Esophagus muscularis mucosa (tissue), 4 donors: ENCODE results near the gene TTC33. TPM values are rescaled to one million over a fixed set of nuclear protein-coding genes. Genes with fewer than 3 reads are reported as not detected.
A peak's percentile ranks its signal among the peaks of the same experiment; 100 is the strongest.

Source experiments
- DNase-seq: peaks from one replicate; pipeline ENCODE4 v3.0.0-alpha.2; 2017; ENCODE audit errors: extremely low spot score
- H3K27ac ChIP-seq, 4 donors: fragments of 200-600 bp; sonication (generic); replicated peaks in 1 of 4; 1 replicate in 3 of 4; 2 replicates in 1 of 4; pipeline ENCODE4 v1.5.1; 2016 to 2019; ENCODE audit warnings: mild to moderate bottlenecking in 1 of 4
- H3K27me3 ChIP-seq, 4 donors: fragments of 200-600 bp; sonication (generic); one replicate each; pipeline versions ENCODE4 v1.5.1 to v1.6.0; 2016 to 2019
- H3K36me3 ChIP-seq, 4 donors: fragments of 200-600 bp; sonication (generic); one replicate each; pipeline ENCODE4 v1.5.1; 2016 to 2019
- H3K4me1 ChIP-seq, 4 donors: fragments of 200-600 bp; sonication (generic); one replicate each; pipeline ENCODE4 v1.5.1; 2016 to 2019
- H3K4me3 ChIP-seq, 4 donors: fragments of 200-600 bp; sonication (generic); 1 replicate in 2 of 4; 2 replicates in 2 of 4; pipeline ENCODE4 v1.5.1; 2016 to 2019; ENCODE audit warnings: mild to moderate bottlenecking in 4 of 4, moderate library complexity in 1 of 4
- H3K9me3 ChIP-seq, 4 donors: fragments of 200-600 bp; sonication (generic); 1 replicate in 3 of 4; 2 replicates in 1 of 4; pipeline ENCODE4 v1.5.1; 2016 to 2019
- EP300 ChIP-seq: sonication (generic); formaldehyde crosslinking; IDR thresholded peaks from one replicate; pipeline ENCODE4 v1.6.1; 2017; ENCODE audit warnings: antibody characterized with exemption
- POLR2A ChIP-seq: fragments of 450-650 bp; IDR thresholded peaks from one replicate; pipeline ENCODE4 v1.6.1; 2017; ENCODE audit warnings: antibody characterized with exemption, moderate library complexity, mild to moderate bottlenecking, low read depth
- POLR2AphosphoS5 ChIP-seq, 2 donors: sonication (generic); formaldehyde crosslinking; IDR thresholded peaks; one replicate each; pipeline ENCODE4 v1.6.1; 2017; ENCODE audit warnings: antibody characterized with exemption in 2 of 2
- WGBS: methylation state at CpG from one replicate; pipeline ENCODE4 v1.1.5; 2018; 5-methylcytosine and 5-hydroxymethylcytosine counted together
- intact Hi-C: fragments of 100-400 bp; cut with DNase I; formaldehyde crosslinking; loops from one replicate; pipeline ENCODE4 v1.15.1; 2023
- small RNA-seq, 3 donors: library from RNA; depleted of rRNA; stranded (forward); fragments of <200 nt; gene quantifications; one replicate each; pipeline ENCODE3, GENCODE V24; 2016
- total RNA-seq, 4 donors: library from RNA; depleted of rRNA; stranded (reverse); fragments of >200 nt; gene quantifications; one replicate each; pipeline versions ENCODE4 v1.1.0 to v1.2.1, GENCODE V29; 2016
- TF ChIP-seq, protein P1 (sequence below), 3 experiments: fragments of 200-600 bp in 2 of 3; fragments of 450-650 bp in 1 of 3; sonication (generic) in 2 of 3; IDR thresholded peaks; one replicate each; pipeline ENCODE4 v1.5.1; 2017 to 2019; ENCODE audit warnings: antibody characterized with exemption in 3 of 3, mild to moderate bottlenecking in 2 of 3, moderate library complexity in 1 of 3

TTC33 gene
- total RNA-seq, 4 donors from 2014 or later: 19.1 to 32.7 (median 24.0) TPM

DNA sequence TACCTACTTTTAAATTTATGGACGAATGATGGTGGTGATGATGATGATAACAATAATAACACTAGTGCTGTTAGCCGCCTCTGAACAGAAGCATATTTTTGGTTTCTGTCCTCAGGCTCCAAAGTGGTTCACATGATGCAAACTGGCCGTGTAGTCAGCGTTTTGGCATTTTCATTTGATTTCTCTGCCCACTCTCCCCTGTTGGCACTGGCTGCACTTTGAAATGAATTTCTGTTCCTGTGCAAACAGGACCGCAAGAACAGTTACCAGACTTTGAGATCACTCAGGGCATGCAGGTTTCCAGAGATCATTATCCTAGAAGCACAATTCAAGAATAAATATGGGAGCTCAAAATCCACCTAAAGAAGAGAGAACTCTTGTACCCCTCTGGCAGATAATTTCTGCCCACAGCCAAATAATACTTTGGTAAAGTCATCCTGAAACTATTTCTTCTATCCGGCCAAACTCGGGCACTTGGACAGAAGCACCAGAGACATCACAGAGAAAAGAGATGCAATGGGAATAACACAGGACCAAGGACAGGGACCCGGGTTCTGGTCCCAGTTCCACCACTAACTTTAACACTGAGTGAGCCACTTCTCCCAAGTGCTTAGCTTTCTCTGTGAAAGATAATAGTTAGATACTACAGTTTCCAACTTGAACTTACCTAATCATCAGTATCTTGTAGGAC is 277.8 kb downstream of the TTC33 start:
- H3K4me1 ChIP-seq: peaks cover 0 to 18% (median 12%) of the 10 kb centered on the region in 4 donors
- H3K4me3 ChIP-seq: no peak overlapping the region
- no peaks in the 10 kb centered on the region for H3K9me3 ChIP-seq
- peak overlapping the region in 1 of 4 donors; percentile 3 for H3K27ac ChIP-seq
- DNase-seq: no peak
- H3K27me3 ChIP-seq: no peaks in the 10 kb centered on the region
- no peak for TF ChIP-seq POLR2A
- no peak for TF ChIP-seq EP300
- TF ChIP-seq, protein P1, sequence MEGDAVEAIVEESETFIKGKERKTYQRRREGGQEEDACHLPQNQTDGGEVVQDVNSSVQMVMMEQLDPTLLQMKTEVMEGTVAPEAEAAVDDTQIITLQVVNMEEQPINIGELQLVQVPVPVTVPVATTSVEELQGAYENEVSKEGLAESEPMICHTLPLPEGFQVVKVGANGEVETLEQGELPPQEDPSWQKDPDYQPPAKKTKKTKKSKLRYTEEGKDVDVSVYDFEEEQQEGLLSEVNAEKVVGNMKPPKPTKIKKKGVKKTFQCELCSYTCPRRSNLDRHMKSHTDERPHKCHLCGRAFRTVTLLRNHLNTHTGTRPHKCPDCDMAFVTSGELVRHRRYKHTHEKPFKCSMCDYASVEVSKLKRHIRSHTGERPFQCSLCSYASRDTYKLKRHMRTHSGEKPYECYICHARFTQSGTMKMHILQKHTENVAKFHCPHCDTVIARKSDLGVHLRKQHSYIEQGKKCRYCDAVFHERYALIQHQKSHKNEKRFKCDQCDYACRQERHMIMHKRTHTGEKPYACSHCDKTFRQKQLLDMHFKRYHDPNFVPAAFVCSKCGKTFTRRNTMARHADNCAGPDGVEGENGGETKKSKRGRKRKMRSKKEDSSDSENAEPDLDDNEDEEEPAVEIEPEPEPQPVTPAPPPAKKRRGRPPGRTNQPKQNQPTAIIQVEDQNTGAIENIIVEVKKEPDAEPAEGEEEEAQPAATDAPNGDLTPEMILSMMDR (IDR thresholded peaks at IDR 0.05): no peak
- TF ChIP-seq POLR2AphosphoS5 (IDR thresholded peaks at IDR 0.05): no peak
- intact Hi-C loops: no loop called here
- no peaks in the 10 kb centered on the region for H3K36me3 ChIP-seq
- 44% methylated on average over 8 of the region's 8 CpGs for WGBS

DNA sequence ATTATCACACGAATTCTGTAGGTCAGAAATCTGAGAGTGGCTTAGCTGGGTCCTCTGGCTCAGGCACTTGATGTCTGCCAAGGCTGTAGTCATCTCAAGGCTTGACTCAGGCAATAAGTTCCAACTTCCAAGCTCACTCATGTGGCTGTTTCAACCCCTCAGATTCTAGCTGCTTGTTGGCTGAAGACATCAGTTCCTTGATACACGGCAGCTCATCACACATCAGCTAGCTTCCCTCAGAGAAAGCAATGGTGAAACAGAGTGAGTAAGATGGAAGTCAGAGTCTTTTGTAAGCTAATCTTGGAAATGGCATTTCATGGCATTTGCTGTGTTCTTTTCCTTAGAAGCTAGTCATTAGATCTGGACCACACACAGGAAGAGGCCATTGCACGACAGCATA is 280.2 kb downstream of the TTC33 start:
- intact Hi-C loops: no loop called here
- Histone ChIP-seq H3K9me3 (no peaks in the 10 kb centered on the region), H3K36me3 (no peaks in the 10 kb centered on the region), H3K27me3 (no peaks in the 10 kb centered on the region), H3K4me3 (no peak overlapping the region), H3K27ac (no peak overlapping the region), H3K4me1 (peaks cover 0 to 18% (median 12%) of the 10 kb centered on the region in 4 donors)
- 74% methylated on average over 3 of the region's 3 CpGs for WGBS
- TF ChIP-seq, protein P1 (IDR thresholded peaks at IDR 0.05): no peak
- TF ChIP-seq POLR2AphosphoS5 (IDR thresholded peaks at IDR 0.05): no peak
- TF ChIP-seq EP300: no peak
- TF ChIP-seq POLR2A: no peak
- no peak for DNase-seq

DNA sequence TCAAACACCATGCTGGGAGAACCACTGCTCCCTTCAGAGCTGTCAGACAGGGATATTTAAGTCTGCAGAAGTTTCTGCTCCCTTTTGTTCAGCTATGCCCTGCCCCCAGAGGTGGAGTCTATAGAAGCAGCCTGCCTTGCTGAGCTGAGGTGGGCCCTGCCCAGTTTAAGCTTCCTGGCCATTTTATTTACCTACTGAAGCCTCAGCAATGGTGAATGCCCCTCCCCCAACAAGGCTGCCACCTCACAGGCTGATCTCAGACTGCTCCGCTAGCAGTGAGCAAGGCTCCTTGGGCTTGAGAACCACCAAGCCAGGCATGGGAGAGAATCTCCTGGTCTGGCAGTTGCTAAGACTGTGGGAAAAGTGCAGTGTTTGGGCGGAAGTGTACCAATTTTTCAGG is 281.5 kb downstream of the TTC33 start:
- no peak for DNase-seq

DNA sequence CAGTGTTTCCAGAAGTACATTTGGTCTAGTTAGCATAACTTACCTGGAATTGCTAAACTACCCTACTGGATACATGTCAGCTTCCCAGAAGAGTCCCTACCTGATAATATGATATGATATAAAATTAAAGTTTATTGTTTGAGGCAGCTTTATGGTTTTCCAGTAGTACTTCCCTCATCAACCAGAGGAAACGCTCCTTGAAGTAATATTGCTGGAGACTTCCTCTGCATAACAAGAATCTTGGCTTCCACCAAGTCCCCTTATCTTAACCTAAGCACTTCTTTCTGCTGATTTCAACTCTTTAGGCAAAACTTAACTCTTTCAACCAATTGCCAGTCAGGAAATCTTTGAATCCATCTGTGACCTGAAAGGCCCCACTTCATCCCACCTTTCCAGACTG is 290.3 kb downstream of the TTC33 start:
- no peaks in the 10 kb centered on the region for H3K36me3 ChIP-seq
- intact Hi-C loops: no loop called here
- WGBS: 68% methylated on average over 1 of the region's 1 CpG

More for the DNA sequence above, 281.5 kb downstream of the TTC33 start:
- Histone ChIP-seq H3K9me3 (no peaks in the 10 kb centered on the region), H3K4me1 (peaks cover 0 to 18% (median 12%) of the 10 kb centered on the region in 4 donors), H3K36me3 (no peaks in the 10 kb centered on the region), H3K27me3 (no peaks in the 10 kb centered on the region), H3K27ac (no peak overlapping the region), H3K4me3 (no peak overlapping the region)
- intact Hi-C loops: no loop called here
- TF ChIP-seq EP300 (no peak), POLR2AphosphoS5 (IDR thresholded peaks at IDR 0.05) (no peak), POLR2A (no peak)
- TF ChIP-seq, protein P1 (IDR thresholded peaks at IDR 0.05): no peak
- WGBS: 95% methylated on average over 2 of the region's 2 CpGs

DNA sequence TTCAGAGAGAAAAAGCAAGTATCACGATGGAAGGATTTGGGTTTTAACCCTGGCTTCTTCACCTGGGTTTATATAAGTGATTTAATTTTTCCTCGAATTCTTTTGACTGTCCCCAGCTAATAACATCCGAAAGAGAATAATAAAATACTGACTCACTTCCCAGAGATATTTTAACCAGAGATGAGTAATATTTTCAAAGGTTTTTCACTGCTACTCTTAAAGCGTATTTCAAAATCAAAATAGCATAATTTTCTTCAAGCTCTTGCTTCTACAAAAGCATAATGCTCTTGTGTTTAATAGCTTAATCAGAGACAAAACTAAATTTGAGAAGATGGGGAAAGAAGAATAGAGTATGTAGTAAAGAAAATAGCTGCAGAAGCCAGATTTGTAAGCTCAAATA is 291.2 kb downstream of the TTC33 start:
- Histone ChIP-seq H3K4me1 (no peaks in the 10 kb centered on the region), H3K27ac (no peak overlapping the region), H3K27me3 (no peaks in the 10 kb centered on the region), H3K9me3 (peaks cover 0 to 15% (median 8%) of the 10 kb centered on the region in 4 donors), H3K36me3 (no peaks in the 10 kb centered on the region), H3K4me3 (no peak overlapping the region)
- no peak for DNase-seq
- WGBS: 78% methylated on average over 4 of the region's 4 CpGs
- intact Hi-C loops: no loop called here
- TF ChIP-seq EP300 (no peak), POLR2AphosphoS5 (IDR thresholded peaks at IDR 0.05) (no peak), POLR2A (no peak)
- TF ChIP-seq, protein P1 (IDR thresholded peaks at IDR 0.05): no peak

More for the DNA sequence above, 290.3 kb downstream of the TTC33 start:
- no peaks in the 10 kb centered on the region for H3K4me1 ChIP-seq
- no peaks in the 10 kb centered on the region for H3K27me3 ChIP-seq
- H3K4me3 ChIP-seq: no peak overlapping the region
- TF ChIP-seq EP300: no peak
- no peak for DNase-seq
- H3K9me3 ChIP-seq: peaks cover 0 to 7% (median 5%) of the 10 kb centered on the region in 4 donors
- H3K27ac ChIP-seq: no peak overlapping the region

Small RNA genes lying within 50 kb of the gene (small RNA-seq; reads per million reads assigned to genes)
- gene RF00092 (0 reads per million in 3 donors), gene RF00191 (0 reads per million in 3 donors)

Other genes with a start within 250 kb of the TTC33 start
- 10 to 100 TPM; 13.3 to 44.6 (median 27.9) TPM for gene PTGER4, start 76.0 kb downstream of the TTC33 start, total RNA-seq
- gene PRKAA1, start 42.4 kb upstream of the TTC33 start, total RNA-seq: 10 to 100 TPM; 70.1 to 85.0 (median 78.6) TPM
- gene RPL37, start 79.3 kb upstream of the TTC33 start, total RNA-seq: 100 to 1,000 TPM; 119 to 984 (median 276) TPM
- gene CARD6, start 85.4 kb upstream of the TTC33 start, total RNA-seq: 10 to 100 TPM in 1 of 4 donors, 1 to 10 TPM in 3; 5.4 to 10.1 (median 9.0) TPM
- gene C7, start 153.5 kb upstream of the TTC33 start, total RNA-seq: 1,000 to 10,000 TPM in 1 of 4 donors, 100 to 1,000 TPM in 3; 713 to 1,019 (median 874) TPM